ENCODE results near the gene BOK. TPM values are rescaled to one million over a fixed set of nuclear protein-coding genes. Genes with fewer than 3 reads are reported as not detected.
"Not testable (repeated sequence)": the region's sequence is repeated elsewhere in the genome, so short reads cannot be mapped to it uniquely, and the experiment has no call there.

BOK gene
- total RNA-seq, 2 donors from 2014 or later: 0.10 TPM; not detected in 1

DNA sequence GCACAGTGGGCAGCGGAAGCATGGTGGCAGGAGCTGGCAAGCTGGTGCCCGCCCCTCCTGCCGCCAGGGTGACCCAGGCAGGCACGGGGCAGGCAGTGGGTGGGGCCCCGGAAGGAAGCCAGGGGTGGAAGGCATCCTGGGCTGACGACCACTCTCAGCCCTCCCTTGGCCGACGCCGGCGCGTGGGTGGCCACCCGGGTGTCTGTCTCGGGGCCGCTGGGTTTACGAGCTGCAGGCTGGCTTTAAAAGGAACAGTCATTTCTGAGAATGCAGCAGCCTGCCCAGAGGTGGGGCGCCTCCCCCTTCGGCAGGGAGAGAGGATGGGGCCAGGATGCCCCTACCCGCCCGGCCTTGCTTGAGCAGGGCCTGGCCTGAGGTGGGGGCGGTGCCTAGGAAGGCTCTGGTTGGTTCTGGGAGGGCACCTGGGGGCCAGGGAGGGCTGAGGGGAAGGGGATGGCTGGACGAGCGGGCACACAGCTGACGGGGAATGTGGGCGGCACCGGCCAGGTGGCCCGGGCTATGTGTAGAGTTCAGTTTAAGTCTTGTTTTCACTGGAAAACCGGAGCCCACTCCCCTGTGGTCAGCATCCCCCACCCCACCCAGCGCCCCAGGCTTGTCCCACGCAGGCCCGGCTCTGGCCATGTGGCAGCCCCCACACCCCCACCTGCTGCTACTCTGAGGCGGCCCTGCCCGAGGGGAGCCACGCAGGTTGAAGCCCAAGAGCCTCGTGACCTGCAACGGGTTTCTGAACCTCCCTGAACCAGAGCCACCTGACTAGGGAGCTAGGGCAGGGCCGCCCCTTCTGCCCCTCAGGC, 6.3 kb downstream of the BOK start:
- DNase-seq: no peak

DNA sequence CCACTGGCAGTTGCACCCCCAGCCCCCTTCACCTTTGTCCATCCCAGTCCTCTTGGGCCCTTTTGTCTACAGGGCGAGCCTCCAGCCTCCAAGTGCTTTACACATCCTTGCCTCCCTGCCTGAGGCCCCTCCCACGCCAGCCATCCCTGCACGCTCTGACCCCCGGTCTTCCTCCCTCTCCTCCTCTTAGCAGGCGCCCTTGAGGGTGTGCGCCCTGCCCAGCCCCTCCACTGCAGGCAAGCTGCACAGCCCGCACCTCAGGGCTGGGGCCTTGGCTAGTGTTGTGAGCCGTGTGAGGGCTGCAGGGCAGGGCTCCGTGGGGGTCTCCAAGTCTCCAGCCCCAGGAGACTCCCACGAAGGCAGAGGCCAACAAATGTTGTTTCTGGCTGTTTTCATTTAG, 6.9 kb downstream of the BOK start:
- no peaks in the 10 kb centered on the region for H3K9me3 Mint-ChIP-seq

More for the DNA sequence above, 6.3 kb downstream of the BOK start:
- H3K4me3 Mint-ChIP-seq: no peak overlapping the region
- H3K4me1 Mint-ChIP-seq (ENCODE audit: low read depth): no peaks in the 10 kb centered on the region
- ATAC-seq (replicated peaks in 1 of 2): no peak
- H3K36me3 Mint-ChIP-seq (ENCODE audit: insufficient read depth in 2 of 2): no peaks in the 10 kb centered on the region
- peaks cover 8% of the 10 kb centered on the region for H3K27me3 Mint-ChIP-seq (ENCODE audit: low read depth)
- no peaks in the 10 kb centered on the region for H3K9me3 Mint-ChIP-seq
- H3K27ac Mint-ChIP-seq: no peak overlapping the region

DNA sequence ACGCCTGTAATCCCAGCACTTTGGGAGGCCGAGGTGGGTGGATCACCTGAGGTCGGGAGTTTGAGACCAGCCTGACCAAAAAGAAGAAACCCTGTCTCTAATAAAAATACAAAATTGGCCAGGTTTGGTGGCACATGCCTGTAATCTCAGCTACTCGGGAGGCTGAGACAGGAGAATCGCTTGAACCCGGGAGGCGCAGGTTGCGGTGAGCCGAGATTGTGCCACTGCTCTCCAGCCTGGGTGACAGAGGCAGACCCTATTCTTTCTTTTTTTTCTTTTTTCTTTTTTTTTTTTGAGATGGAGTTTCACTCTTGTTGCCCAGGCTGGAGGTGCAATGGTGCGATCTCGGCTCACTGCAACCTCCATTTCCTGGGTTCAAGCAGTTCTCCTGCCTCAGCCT, 7.5 kb downstream of the BOK start:
- not testable (repeated sequence) for H3K4me1 Mint-ChIP-seq (ENCODE audit: low read depth); H3K27ac Mint-ChIP-seq; H3K9me3 Mint-ChIP-seq; ATAC-seq (replicated peaks in 1 of 2); H3K4me3 Mint-ChIP-seq; DNase-seq; H3K27me3 Mint-ChIP-seq (ENCODE audit: low read depth); H3K36me3 Mint-ChIP-seq (ENCODE audit: insufficient read depth in 2 of 2)

More for the DNA sequence above, 6.9 kb downstream of the BOK start:
- H3K4me1 Mint-ChIP-seq (ENCODE audit: low read depth): no peaks in the 10 kb centered on the region
- no peaks in the 10 kb centered on the region for H3K36me3 Mint-ChIP-seq (ENCODE audit: insufficient read depth in 2 of 2)
- no peak overlapping the region for H3K27ac Mint-ChIP-seq
- no peak overlapping the region for H3K4me3 Mint-ChIP-seq
- peaks cover 2% of the 10 kb centered on the region for H3K27me3 Mint-ChIP-seq (ENCODE audit: low read depth)
- DNase-seq (no peak), ATAC-seq (replicated peaks in 1 of 2) (no peak)

DNA sequence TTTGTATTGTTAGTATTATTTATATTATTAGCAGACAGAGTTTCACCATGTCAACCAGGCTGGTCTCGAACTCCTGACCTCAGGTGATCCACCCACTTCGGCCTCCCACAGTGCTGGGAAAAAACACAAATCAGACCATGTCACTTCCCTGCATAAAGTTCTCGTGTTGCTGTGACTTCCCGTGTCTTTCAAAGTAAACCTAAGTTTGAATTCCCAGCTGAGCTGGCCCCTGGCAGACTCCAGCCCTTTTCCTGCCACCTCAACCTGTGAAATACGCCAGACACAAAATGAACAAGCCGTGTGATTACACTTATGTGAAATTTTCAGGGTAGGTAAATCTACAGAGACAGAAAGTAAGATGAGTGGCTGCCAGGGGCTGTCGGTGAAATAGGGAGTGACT, 7.9 kb downstream of the BOK start:
- DNase-seq (no peak), ATAC-seq (replicated peaks in 1 of 2) (no peak)
- H3K27ac Mint-ChIP-seq: no peak overlapping the region
- no peak overlapping the region for H3K4me3 Mint-ChIP-seq
- no peaks in the 10 kb centered on the region for H3K36me3 Mint-ChIP-seq (ENCODE audit: insufficient read depth in 2 of 2)
- H3K27me3 Mint-ChIP-seq (ENCODE audit: low read depth): no peaks in the 10 kb centered on the region
- no peaks in the 10 kb centered on the region for H3K9me3 Mint-ChIP-seq
- no peaks in the 10 kb centered on the region for H3K4me1 Mint-ChIP-seq (ENCODE audit: low read depth)

DNA sequence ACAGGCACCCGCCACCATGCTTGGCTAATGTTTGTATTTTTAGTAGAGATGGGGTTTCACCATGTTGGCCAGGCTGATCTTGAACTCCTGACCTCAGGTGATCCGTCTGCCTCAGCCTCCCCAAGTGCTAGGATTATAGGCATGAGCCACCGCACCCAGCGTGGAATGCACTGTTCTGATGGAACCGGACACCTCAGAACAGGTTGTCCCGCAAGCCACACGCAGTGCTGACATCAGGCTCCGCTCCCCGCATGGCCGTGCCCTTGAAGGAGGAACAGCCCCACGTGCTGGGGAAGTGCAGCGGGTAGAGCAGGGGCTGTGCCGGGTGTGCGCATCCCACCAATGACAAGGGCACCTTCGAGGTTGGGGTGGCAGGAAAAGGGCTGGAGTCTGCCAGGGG, 8.7 kb downstream of the BOK start:
- not testable (repeated sequence) for DNase-seq; H3K9me3 Mint-ChIP-seq; H3K27ac Mint-ChIP-seq; ATAC-seq (replicated peaks in 1 of 2); H3K4me1 Mint-ChIP-seq (ENCODE audit: low read depth); H3K4me3 Mint-ChIP-seq; H3K36me3 Mint-ChIP-seq (ENCODE audit: insufficient read depth in 2 of 2); H3K27me3 Mint-ChIP-seq (ENCODE audit: low read depth)

DNA sequence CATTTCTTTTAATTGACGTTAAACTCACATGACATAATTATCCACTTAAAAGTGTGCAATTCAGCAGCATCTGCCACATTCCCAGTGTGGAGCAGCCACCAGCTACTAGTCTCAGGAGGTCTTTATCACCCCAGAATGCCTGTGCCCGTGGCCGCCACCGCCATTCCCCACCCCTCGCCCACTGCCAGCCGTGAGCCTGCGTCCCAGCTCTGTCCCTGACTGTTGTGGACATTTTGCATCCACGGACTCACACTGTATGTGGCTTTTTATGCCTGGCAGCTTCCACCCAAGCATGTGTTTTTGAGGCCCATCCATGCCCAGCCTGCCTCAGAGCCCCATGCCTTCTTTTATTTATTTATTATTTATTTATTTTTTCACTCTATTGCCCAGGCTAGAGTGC, 9.2 kb downstream of the BOK start:
- no peaks in the 10 kb centered on the region for H3K36me3 Mint-ChIP-seq (ENCODE audit: insufficient read depth in 2 of 2)
- no peak overlapping the region for H3K27ac Mint-ChIP-seq
- DNase-seq: no peak
- H3K27me3 Mint-ChIP-seq (ENCODE audit: low read depth): no peaks in the 10 kb centered on the region
- ATAC-seq (replicated peaks in 1 of 2): no peak
- H3K4me1 Mint-ChIP-seq (ENCODE audit: low read depth): no peaks in the 10 kb centered on the region
- no peak overlapping the region for H3K4me3 Mint-ChIP-seq
- no peaks in the 10 kb centered on the region for H3K9me3 Mint-ChIP-seq

DNA sequence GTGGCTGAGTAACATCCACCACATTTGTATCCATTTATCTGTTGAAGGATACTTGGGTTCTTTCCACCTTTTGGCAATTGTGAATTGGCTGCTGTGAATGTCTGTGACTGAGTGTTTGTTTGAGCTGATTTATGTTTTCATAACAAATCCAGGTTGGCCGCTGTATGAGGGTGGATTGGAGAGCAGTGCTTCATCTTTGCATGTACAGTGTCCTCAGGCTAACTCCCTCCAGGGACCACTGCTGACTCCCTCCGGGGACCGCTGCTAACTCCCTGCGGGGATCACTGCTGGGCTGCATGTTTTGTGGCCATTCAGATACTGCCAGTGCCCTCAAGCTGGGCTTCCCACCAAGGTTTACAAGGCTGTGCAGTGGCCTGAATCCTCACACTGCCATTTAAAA, 10.2 kb downstream of the BOK start:
- Mint-ChIP-seq H3K9me3 (no peaks in the 10 kb centered on the region), H3K27ac (no peak overlapping the region), H3K4me1 (ENCODE audit: low read depth) (no peaks in the 10 kb centered on the region), H3K27me3 (ENCODE audit: low read depth) (no peaks in the 10 kb centered on the region), H3K4me3 (no peak overlapping the region), H3K36me3 (ENCODE audit: insufficient read depth in 2 of 2) (no peaks in the 10 kb centered on the region)
- DNase-seq (no peak), ATAC-seq (replicated peaks in 1 of 2) (no peak)

DNA sequence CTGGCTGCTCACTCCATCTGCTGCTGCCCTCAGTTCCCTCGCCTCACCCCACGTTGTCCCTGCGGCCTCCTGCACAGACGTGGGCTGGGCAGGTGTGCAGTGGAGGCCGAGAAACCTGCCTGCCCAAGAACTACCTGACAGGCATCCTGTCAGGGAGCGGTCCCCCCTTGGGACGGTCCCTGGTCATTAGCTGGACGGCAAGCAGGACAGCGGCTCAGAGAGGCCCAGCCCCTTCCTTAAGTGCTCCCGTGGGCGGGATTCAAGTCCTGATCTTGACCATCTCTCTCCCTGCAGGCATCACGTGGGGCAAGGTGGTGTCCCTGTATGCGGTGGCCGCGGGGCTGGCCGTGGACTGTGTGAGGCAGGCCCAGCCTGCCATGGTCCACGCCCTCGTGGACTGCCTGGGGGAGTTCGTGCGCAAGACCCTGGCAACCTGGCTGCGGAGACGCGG, 11.3 kb downstream of the BOK start:
- no peaks in the 10 kb centered on the region for H3K4me1 Mint-ChIP-seq (ENCODE audit: low read depth)
- no peak overlapping the region for H3K4me3 Mint-ChIP-seq
- H3K9me3 Mint-ChIP-seq: no peaks in the 10 kb centered on the region
- no peaks in the 10 kb centered on the region for H3K36me3 Mint-ChIP-seq (ENCODE audit: insufficient read depth in 2 of 2)
- no peak overlapping the region for H3K27ac Mint-ChIP-seq
- H3K27me3 Mint-ChIP-seq (ENCODE audit: low read depth): no peaks in the 10 kb centered on the region
- ATAC-seq (replicated peaks in 1 of 2) (no peak), DNase-seq (no peak)

DNA sequence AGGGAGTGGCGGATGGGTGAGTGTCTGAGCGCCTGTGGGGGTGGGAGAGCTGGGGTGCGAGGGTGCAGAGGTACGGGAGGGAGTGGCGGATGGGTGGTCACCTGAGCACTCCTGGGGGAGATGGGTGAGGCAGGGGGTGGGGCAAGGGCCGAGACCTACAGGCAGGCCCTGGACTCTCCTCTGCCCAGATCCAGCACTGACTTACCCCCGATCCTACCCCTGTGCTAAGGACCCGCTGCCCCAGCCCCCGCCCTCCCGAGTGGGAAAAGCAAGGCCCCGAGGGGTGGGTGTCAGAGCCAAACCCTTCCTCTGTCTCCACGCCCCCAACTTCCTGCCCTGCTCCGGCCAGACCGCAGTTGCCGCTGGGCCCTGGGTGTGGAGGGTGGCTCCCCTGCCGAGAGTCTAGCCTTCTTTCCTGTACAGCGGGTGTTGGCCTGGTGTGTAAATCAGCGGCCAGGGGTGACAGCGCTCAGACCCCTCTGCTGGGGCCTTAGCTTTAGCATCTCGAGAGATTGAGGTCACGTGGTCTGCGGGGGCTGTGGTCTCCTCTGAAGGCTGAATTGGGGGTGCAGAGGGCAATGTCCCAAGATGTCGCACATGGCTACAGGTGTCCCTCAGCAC, 12.5 kb downstream of the BOK start:
- H3K4me1 Mint-ChIP-seq (ENCODE audit: low read depth): no peaks in the 10 kb centered on the region
- H3K4me3 Mint-ChIP-seq: no peak overlapping the region
- H3K36me3 Mint-ChIP-seq (ENCODE audit: insufficient read depth in 2 of 2): no peaks in the 10 kb centered on the region
- no peak for ATAC-seq (replicated peaks in 1 of 2)
- no peak overlapping the region for H3K27ac Mint-ChIP-seq
- no peaks in the 10 kb centered on the region for H3K9me3 Mint-ChIP-seq
- no peaks in the 10 kb centered on the region for H3K27me3 Mint-ChIP-seq (ENCODE audit: low read depth)
- no peak for DNase-seq

DNA sequence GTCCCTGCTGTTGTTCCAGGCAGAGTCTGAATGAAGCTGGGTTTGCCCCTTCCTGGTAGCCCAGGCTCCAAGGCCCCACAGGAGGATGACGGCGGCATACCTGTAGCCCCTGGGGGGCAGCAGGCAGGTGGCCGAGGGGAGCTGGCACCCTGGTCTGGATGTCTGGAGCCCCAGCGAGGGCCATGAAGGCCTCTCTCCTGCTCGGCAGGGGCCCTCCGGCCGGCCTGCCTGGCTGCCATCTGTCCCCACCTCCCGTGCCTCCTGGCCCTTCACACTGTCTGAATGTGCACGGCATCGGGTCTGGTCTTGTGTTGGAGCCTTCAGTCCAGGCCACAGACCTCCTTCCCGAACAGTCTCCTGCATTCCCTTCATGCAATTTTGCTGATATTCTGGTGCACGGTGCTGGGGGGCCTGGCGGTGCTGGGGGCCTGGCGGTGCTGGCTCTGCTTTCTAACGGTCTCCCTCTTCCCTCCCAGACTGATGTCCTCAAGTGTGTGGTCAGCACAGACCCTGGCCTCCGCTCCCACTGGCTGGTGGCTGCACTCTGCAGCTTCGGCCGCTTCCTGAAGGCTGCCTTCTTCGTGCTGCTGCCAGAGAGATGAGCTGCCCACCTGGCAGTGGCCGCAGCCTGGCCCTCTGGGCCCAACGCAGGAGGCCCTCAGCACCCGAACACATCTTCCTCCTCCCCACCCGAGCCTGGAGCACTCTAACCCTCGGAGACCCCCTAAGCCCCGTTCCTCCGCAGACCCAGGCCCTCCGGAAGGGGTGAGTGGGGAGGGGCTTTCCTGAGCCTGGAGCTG, 13.5 kb downstream of the BOK start:
- ATAC-seq (replicated peaks in 1 of 2): no peak
- no peaks in the 10 kb centered on the region for H3K27me3 Mint-ChIP-seq (ENCODE audit: low read depth)
- H3K36me3 Mint-ChIP-seq (ENCODE audit: insufficient read depth in 2 of 2): no peaks in the 10 kb centered on the region
- no peaks in the 10 kb centered on the region for H3K4me1 Mint-ChIP-seq (ENCODE audit: low read depth)
- H3K9me3 Mint-ChIP-seq: no peaks in the 10 kb centered on the region
- no peak overlapping the region for H3K4me3 Mint-ChIP-seq
- no peak for DNase-seq
- H3K27ac Mint-ChIP-seq: no peak overlapping the region

DNA sequence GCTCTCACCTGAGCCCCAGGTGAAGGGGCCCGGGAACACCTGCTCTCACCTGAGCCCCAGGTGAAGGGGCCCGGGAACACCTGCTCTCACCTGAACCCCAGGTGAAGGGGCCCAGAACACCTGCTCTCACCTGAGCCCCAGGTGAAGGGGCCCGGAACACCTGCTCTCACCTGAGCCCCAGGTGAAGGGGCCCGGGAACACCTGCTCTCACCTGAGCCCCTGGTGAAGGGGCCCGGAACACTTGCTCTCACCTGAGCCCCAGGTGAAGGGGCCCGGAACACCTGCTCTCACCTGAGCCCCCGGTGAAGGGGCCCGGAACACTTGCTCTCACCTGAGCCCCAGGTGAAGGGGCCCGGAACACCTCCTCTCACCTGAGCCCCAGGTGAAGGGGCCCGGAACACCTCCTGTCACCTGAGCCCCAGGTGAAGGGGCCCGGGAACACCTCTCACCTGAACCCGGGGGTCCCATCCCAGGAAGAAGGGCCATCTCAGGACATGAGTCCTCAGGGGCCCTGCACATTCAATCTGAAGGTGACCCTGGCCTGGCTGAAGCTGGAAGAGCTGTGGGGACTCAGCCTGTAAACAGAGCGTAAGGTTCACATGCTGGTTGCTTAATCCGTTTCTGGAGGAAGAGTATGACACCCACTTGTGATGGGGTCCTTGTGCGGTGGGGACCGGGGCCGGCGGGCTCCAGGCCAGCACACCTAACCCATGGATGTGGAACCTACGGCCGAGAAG, 14.5 kb downstream of the BOK start:
- ATAC-seq (replicated peaks in 1 of 2); H3K9me3 Mint-ChIP-seq: not testable (repeated sequence)

DNA sequence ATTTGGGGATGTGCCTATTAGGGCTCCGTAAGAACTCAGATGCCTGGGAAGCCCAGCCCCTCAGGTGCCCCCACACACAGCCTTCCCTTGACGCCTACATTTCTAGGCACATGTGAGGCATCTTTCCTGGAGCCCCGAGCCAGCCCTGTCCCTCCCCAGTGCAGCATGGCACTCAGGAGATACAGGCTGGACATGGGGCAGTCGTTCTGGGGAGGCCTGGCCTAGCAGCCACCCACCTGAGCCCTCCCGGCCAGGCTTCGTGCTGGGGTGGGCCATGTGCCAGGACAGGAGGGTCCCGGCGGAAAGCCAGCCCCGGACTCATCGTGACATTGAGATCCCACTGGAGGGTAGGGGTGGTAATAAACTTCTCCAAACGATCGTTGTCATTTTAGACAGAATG, 15.2 kb downstream of the BOK start:
- no peak for DNase-seq
- no peak overlapping the region for H3K27ac Mint-ChIP-seq
- H3K4me1 Mint-ChIP-seq (ENCODE audit: low read depth): no peaks in the 10 kb centered on the region
- H3K36me3 Mint-ChIP-seq (ENCODE audit: insufficient read depth in 2 of 2): no peaks in the 10 kb centered on the region
- H3K9me3 Mint-ChIP-seq: no peaks in the 10 kb centered on the region
- no peak overlapping the region for H3K4me3 Mint-ChIP-seq
- no peaks in the 10 kb centered on the region for H3K27me3 Mint-ChIP-seq (ENCODE audit: low read depth)
- no peak for ATAC-seq (replicated peaks in 1 of 2)

More for the DNA sequence above, 14.5 kb downstream of the BOK start:
- not testable (repeated sequence) for DNase-seq; H3K36me3 Mint-ChIP-seq (ENCODE audit: insufficient read depth in 2 of 2); H3K4me3 Mint-ChIP-seq; H3K27me3 Mint-ChIP-seq (ENCODE audit: low read depth); H3K4me1 Mint-ChIP-seq (ENCODE audit: low read depth); H3K27ac Mint-ChIP-seq

Measured in activated T-cell treated with anti-CD3 and anti-CD28 coated beads, Interleukin-2, amount 50 U/mL, for 72 hours (primary cell).